ENCODE results near the gene CAMSAP2. TPM values are rescaled to one million over a fixed set of nuclear protein-coding genes. Genes with fewer than 3 reads are reported as not detected.

Gene CAMSAP2
- total and polyA plus RNA-seq, 2 of the 8 experiments (the other 6 are each of a cell fraction or from before 2014, with no cell fraction given), result 4.2 to 27.6 TPM

GRCh38 chr1:200738949-200739651, 407 bp downstream of the CAMSAP2 start (continued):
- TF ChIP-seq CREB1 (IDR thresholded peaks at IDR 0.05) (no peak; the same call in 1 of the 2 replicates), MAFK (IDR thresholded peaks at IDR 0.05; ENCODE audit: low read depth, low read length) (no peak), GABPA (IDR thresholded peaks at IDR 0.05; ENCODE audit: borderline replicate concordance, insufficient read depth, low read length) (no peak), KDM4A (IDR thresholded peaks at IDR 0.05; ENCODE audit: low read depth, low read length, severe bottlenecking) (peak; percentile 78), CHD1 (IDR thresholded peaks at IDR 0.05; ENCODE audit: low read depth, low read length) (no peak), POLR2AphosphoS5 (IDR thresholded peaks at IDR 0.05; ENCODE audit: low read depth, low read length) (peak; percentile 73), NANOG (IDR thresholded peaks at IDR 0.05; ENCODE audit: insufficient read depth, low read depth, low read length, poor library complexity, severe bottlenecking) (no peak), KDM5A (IDR thresholded peaks at IDR 0.05; ENCODE audit: low read length) (no peak), HDAC6 (IDR thresholded peaks at IDR 0.05; ENCODE audit: low read depth, low read length) (no peak), E2F6 (IDR thresholded peaks at IDR 0.05) (no peak), SUZ12 (IDR thresholded peaks at IDR 0.05; ENCODE audit: low read length) (no peak), SAP30 (IDR thresholded peaks at IDR 0.05; ENCODE audit: insufficient read depth, insufficient replicate concordance, low read length) (no peak), TAF7 (optimal IDR thresholded peaks at IDR 0.05; ENCODE audit: borderline replicate concordance, low read depth, low read length) (no peak), SRF (IDR thresholded peaks at IDR 0.05; ENCODE audit: low read depth, low read length) (no peak)
- TF ChIP-seq, protein P1, sequence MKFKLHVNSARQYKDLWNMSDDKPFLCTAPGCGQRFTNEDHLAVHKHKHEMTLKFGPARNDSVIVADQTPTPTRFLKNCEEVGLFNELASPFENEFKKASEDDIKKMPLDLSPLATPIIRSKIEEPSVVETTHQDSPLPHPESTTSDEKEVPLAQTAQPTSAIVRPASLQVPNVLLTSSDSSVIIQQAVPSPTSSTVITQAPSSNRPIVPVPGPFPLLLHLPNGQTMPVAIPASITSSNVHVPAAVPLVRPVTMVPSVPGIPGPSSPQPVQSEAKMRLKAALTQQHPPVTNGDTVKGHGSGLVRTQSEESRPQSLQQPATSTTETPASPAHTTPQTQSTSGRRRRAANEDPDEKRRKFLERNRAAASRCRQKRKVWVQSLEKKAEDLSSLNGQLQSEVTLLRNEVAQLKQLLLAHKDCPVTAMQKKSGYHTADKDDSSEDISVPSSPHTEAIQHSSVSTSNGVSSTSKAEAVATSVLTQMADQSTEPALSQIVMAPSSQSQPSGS (IDR thresholded peaks at IDR 0.05; ENCODE audit: low read length), result 0 out of 2 replicates have a peak, but pooled peaks have one; percentile 33
- TF ChIP-seq, protein P2, sequence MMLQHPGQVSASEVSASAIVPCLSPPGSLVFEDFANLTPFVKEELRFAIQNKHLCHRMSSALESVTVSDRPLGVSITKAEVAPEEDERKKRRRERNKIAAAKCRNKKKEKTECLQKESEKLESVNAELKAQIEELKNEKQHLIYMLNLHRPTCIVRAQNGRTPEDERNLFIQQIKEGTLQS (IDR thresholded peaks at IDR 0.05; ENCODE audit: insufficient read depth, low read depth, low read length), result no peak
